ENCODE results near the gene TMC6. TPM values are rescaled to one million over a fixed set of nuclear protein-coding genes. Genes with fewer than 3 reads are reported as not detected.
A peak's percentile ranks its signal among the peaks of the same experiment; 100 is the strongest.

TMC6 gene
- total RNA-seq, 2 donors from 2014 or later: 21.0 to 32.3 TPM

GRCh38 chr17:78164748-78165607 is 36.4 kb upstream of the TMC6 start:
- no peak for TF ChIP-seq CTCF (IDR thresholded peaks at IDR 0.05)
- no peak for TF ChIP-seq POLR2A (IDR thresholded peaks at IDR 0.05)
- ATAC-seq (no peak), DNase-seq (no peak)
- Histone ChIP-seq H3K36me3 (replicated peaks in 1 of 2; ENCODE audit: insufficient read depth in 1 of 2, low read depth in 2 of 2) (no peaks in the 10 kb centered on the region), H3K27ac (no peak overlapping the region), H3K4me1 (peaks cover 20% of the 10 kb centered on the region), H3K4me3 (no peak overlapping the region), H3K9me3 (no peaks in the 10 kb centered on the region), H3K27me3 (no peaks in the 10 kb centered on the region)
- WGBS, 2 donors: 82 to 92% methylated on average over 9 to 16 of the region's 16 CpGs
- intact Hi-C loops (cut with DNase I): loop anchor here (10.0 kb wide), 1 partner anchor 50 kb away; no protein-coding TSS in a partner anchor

- Histone ChIP-seq H3K4me1 (peaks cover 11% of the 10 kb centered on the region), H3K36me3 (replicated peaks in 1 of 2; ENCODE audit: insufficient read depth in 1 of 2, low read depth in 2 of 2) (no peaks in the 10 kb centered on the region), H3K4me3 (no peak overlapping the region), H3K27ac (no peak overlapping the region), H3K27me3 (no peaks in the 10 kb centered on the region), H3K9me3 (no peaks in the 10 kb centered on the region)
- intact Hi-C loops (cut with DNase I): loop anchor here (10.0 kb wide), 1 partner anchor 49 kb away; no protein-coding TSS in a partner anchor
- ATAC-seq: no peak
- TF ChIP-seq POLR2A (IDR thresholded peaks at IDR 0.05): no peak
- no peak for TF ChIP-seq CTCF (IDR thresholded peaks at IDR 0.05)
- DNase-seq: peak in 2 of 4 donors; percentile 71 to 72
- WGBS, 2 donors: 45 to 53% methylated on average over 14 to 22 of the region's 22 CpGs
Observed at GRCh38 chr17:78163881-78164747, 35.6 kb upstream of the TMC6 start.

- H3K27ac ChIP-seq: no peak overlapping the region
- peaks cover 6% of the 10 kb centered on the region for H3K4me1 ChIP-seq
- 76 to 84% methylated on average over 10 of the region's 10 CpGs for WGBS, 2 donors
- no peaks in the 10 kb centered on the region for H3K36me3 ChIP-seq (replicated peaks in 1 of 2; ENCODE audit: insufficient read depth in 1 of 2, low read depth in 2 of 2)
- H3K9me3 ChIP-seq: no peaks in the 10 kb centered on the region
- no peak overlapping the region for H3K4me3 ChIP-seq
- intact Hi-C loops (cut with DNase I): loop anchor here (10.0 kb wide), 1 partner anchor 45 kb away; no protein-coding TSS in a partner anchor
- DNase-seq (no peak), ATAC-seq (no peak)
- no peaks in the 10 kb centered on the region for H3K27me3 ChIP-seq
- TF ChIP-seq CTCF (IDR thresholded peaks at IDR 0.05) (no peak), POLR2A (IDR thresholded peaks at IDR 0.05) (no peak)
Observed at GRCh38 chr17:78159575-78160158, 31.1 kb upstream of the TMC6 start.

- WGBS, 2 donors: 72 to 85% methylated on average over 11 of the region's 11 CpGs
- TF ChIP-seq POLR2A (IDR thresholded peaks at IDR 0.05) (no peak), CTCF (IDR thresholded peaks at IDR 0.05) (no peak)
- Histone ChIP-seq H3K27ac (no peak overlapping the region), H3K9me3 (no peaks in the 10 kb centered on the region), H3K27me3 (no peaks in the 10 kb centered on the region), H3K4me1 (peaks cover 12% of the 10 kb centered on the region), H3K4me3 (no peak overlapping the region), H3K36me3 (replicated peaks in 1 of 2; ENCODE audit: insufficient read depth in 1 of 2, low read depth in 2 of 2) (no peaks in the 10 kb centered on the region)
- intact Hi-C loops (cut with DNase I): no loop called here
- DNase-seq: no peak
- no peak for ATAC-seq
Observed at GRCh38 chr17:78154903-78155811, 26.6 kb upstream of the TMC6 start.
